Activated gamma-delta T cell (primary cell): ENCODE results near the gene SULT2A1.
"Not testable (repeated sequence)": the region's sequence is repeated elsewhere in the genome, so short reads cannot be mapped to it uniquely, and the experiment has no call there.

Source experiments
- DNase-seq: peaks from one replicate; lab custom pipeline; 2025; lab: John Stamatoyannopoulos, UW

Gene SULT2A1

DNA sequence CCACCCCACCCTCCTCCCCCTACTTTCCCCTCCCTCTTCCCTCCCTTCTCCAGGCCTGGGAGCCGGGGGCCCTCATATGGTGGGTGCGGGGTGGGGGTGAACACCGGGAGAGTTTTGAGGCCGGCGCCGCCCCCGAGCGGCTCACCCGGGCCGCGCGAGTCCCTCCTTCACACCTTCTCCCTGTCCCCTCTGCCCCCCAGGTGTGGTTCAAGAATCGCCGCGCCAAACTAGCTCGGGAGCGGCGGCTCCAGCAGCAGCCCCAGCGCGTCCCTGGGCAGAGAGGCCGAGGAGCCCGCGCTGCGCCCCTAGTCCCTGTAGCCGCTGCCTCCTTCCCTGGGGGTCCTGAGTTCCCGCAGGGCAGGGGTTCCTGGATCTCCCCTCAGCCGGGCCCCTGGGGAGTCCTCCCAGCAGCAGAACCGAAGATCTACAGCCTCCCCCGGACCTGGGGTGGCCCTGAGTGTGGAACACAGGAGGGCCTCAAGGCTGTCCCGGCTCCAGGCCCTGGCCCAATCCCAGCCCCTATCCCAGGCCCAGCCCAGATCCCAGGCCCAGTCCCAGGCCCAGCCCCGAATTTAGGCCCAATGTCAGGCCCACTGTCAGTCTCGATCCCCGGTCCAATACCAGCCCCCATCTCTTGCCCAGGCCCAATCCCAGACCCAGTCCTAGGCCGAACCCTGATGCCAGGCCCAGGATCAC is 25.4 kb downstream of the SULT2A1 start:
- no peak for DNase-seq

DNA sequence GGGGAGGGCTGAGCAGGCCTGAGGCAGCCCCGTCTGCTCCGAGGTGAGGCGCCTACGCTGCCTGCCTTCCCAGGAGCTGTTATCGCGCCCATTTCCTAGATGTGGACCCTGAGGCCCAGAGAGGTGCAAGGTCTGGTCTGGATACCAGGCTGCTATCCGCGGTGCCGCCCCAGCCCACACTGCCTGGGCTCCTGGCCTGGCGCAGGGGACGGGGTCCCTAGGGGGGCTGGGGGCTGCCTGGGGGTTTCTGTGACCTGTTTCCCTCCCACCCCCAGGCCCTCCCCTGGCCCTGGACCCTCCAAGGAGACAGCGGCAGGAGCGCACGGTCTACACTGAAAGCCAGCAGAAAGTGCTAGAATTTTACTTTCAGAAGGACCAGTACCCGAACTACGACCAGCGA is 26.3 kb downstream of the SULT2A1 start:
- DNase-seq: not testable (repeated sequence)

DNA sequence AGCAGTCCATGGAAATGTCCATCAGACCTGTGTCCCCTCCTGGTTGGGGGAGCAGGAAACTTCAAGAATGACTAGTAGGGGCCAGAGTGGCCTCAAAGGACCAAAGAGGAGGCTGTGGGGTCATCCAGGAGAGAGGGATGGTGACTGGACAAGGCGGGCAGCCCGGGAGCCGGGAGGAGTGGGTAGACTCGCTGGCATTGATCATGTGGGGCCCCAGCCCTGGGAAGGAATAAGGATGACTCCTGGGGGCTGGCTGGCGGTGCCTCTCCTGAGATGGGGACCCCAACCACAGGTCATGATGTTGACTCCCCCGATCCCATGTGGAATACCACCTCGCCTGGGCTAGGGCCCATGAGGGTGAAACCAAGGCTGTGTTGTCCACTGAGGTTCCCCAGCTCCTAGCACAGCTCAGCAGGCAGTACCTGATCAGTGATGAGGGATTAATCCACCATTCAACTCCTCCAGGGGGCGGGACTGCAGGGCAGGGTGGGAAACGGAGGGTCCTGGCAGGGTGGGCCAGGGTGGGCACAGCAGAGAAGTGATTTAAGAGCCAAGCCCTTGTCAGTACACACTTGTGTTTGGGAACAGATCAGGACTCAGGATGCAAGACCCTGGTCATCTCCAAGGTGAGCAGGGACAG is 27.3 kb downstream of the SULT2A1 start, which contains the start of gene TPRX2:
Gene TPRX2 (plus strand): TSS at position 590 of the 640 bp plus-strand sequence. CDS start 12 bp downstream, at position 602.
- not testable (repeated sequence) for DNase-seq

DNA sequence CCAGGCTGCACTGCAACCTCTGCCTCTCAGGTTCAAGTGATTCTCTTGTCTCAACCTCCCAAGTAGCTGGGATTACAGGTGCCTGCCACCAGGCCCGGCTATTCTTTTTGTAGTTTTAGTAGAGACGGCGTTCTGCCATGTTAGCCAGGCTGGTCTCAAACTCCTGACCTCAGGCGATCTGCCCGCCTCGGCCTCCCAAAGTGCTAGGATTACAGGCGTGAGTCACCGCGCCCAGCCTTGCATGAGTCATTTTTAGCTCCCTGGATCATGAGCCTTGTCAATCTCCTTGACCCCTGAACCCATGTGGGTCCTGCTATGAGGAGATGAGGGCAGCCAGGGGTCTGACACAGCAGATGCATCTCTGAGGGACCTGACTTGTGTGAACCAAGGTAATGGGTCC is 27.9 kb downstream of the SULT2A1 start:
- not testable (repeated sequence) for DNase-seq

DNA sequence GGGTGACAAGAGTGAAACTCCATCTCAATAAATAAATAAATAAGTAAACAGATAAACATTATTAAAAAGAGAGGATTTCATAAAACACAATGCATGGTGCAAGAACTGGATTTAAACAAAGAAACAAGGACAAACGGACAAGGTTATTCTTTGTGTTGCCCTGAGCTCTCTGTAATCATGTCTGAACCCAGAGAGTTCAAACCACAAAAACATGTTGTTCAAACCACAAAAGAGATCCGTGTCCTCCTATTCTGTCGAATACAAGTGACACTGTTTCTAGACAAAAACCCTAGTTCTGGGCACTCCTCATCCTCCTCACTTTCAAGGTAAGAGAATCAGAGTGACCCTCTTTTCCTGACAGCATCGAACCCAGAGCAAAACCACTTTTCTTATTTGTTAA is 31.7 kb downstream of the SULT2A1 start:
- no peak for DNase-seq

DNA sequence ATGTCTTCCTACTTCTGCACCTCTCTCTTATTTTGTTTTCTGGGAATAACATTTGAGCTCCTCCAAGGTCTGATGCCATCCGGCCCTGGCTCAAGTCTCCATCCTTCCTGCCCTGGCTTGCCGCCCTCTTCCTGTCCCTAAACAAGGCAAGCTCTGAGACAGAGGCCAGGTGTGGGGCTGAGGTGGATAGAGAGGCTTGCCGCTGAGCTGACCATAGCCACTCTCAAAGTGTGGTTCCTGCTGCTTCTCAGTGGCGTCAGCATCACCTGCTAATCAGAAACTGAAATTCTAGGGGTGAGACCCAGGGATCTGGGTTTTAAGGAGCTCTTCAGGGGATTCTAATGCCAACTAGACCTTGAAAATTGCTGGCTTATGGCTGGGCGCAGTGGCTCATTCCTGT is 33.1 kb downstream of the SULT2A1 start:
- no peak for DNase-seq

DNA sequence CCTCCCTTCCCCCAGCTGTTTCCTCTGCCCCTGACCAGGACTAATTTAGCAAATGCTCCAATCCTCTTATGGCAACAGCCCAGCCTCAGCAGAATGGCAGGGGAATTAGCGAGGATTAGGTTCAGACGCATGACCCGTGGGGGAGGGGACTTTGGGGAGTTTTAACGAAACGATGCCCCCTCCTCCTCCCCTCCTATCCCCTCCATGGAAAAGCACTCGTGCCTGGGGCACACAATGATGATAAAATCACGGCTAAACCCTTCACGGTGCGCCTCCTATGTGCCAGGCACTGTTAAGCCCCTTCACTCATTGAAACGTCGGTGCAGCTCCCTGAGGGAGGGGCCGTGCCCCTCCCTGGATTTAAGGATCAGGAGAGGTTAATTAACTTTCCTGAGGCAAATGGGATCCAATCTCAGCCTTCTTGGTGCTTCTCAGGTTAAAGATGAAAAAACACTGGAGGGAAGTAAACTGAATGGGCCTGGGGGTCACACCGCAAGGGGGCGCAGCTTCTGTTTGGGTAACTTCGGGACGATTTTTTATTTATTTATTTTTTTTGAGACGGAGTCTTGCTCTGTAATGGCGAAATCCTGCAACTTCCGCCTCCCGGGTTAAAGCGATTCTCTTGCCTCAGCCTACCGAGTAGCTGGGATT is 37.2 kb downstream of the SULT2A1 start:
- no peak for DNase-seq

DNA sequence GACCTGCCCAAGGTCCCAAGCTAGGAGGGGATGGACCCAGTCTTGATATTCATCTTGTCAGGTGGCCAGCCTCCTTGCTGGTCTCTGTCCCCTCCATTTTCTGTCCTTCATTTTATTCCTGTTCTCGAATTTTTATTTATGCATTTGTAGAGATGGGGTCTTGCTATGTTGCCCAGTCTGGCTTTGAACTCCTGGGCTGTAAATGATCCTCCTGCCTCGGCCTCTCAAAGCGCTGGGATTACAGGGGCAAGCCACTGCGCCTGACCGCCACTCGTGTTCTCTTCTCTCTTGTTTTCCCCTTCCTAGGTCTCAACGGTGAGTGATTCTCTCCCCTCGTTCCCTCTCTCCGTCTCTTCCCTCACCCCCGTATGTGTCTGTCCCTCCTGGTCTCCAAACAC is 37.7 kb downstream of the SULT2A1 start:
- DNase-seq: no peak

DNA sequence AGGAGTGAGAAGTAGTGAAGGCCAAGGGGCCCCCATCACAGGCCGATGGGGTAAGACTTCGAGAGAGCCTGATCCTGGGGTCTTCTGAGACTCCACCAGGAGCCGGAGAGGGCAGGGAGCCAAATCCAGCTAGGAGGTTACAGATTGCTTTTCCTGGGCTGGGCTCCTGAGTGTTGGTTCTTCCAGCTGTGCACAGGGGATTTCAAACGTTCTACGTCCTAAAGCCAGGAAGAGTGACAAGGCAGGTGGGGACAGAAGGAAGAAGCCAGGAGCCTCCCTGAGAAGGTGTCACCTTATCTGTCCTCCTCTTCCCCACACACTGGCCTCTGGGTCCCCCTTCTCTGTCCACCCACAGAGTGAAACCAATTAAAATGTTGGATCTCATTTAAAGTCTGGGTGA is 43.2 kb downstream of the SULT2A1 start:
- no peak for DNase-seq

DNA sequence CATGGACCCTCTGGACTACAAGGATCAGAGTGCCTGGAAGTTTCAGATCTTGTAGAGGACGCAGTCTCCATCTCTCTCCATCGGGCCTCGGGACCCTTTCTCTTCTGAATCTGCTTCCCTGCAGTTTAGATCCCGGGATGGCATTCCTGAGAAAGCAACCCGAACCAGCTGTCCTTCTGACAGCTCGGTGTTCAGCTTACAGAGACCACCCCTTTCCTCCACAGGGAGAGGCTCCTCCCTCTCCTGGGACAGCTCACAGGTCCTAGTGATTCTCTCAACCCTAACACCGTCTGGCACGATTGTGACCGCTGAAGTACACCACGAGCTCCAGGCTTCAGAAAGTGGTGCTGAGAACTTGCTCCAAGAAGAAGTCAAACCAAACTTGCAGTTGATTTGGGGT is 46.2 kb downstream of the SULT2A1 start:
- no peak for DNase-seq

DNA sequence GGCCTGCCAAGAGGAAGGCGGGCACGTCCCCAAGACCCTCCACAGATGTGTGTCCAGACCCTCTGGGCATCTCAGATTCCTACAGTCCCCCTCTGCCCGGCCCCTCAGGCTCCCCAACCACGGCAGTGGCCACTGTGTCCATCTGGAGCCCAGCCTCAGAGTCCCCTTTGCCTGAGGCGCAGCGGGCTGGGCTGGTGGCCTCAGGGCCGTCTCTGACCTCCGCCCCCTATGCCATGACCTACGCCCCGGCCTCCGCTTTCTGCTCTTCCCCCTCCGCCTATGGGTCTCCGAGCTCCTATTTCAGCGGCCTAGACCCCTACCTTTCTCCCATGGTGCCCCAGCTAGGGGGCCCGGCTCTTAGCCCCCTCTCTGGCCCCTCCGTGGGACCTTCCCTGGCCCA is 46.7 kb downstream of the SULT2A1 start:
- no peak for DNase-seq

DNA sequence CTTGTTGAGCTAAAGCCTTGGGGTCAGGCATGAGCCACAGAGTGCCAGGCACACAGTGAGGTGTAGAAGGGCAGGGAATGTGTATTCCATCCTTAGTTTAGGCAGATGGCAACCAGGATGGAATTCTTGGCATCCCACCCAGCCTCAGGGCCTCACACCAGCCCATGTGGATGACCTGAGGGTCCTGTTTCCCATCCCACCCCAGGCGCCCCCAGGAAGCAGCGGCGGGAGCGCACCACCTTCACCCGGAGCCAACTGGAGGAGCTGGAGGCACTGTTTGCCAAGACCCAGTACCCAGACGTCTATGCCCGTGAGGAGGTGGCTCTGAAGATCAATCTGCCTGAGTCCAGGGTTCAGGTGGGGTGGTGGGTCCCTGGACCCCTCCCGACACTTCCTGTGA is 50.1 kb downstream of the SULT2A1 start:
- no peak for DNase-seq

DNA sequence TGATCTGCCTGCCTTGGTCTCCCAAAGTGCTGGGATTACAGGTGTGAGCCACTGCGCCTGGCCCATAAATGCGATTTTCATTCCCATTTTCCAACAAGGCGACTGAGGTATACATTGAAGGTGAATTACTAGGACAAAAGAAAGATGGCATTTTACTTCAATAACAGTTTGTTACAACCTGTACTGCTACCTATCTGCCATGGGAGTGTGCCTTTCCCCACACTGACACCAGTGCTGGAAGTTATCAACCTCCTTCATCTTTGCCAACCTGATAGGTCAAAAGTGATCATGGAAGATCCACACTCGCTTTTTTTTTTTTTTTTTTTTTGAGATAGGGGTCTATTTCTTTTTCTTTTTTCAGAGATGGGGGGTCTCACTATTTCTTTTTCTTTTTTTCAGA is 53.4 kb downstream of the SULT2A1 start:
- no peak for DNase-seq

DNA sequence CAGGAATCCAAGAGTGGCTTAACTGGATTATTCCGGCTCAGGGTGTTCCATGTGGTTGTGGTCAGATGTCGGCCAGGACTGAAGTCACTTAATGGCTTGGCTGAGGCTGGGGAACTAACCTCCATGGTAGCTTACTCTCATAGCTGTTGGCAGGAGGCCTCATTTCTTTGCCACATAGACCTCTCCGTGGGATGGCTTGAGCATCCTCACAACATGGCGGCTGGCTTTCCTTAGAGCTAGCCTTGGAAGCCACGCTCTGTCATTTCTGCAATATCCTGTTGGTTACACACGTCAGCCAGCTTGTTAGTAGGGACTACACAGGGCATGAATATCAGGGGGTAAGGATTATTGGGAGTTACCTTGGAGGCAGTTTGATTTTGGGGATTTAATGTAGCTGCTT is 59.3 kb downstream of the SULT2A1 start:
- DNase-seq: no peak

DNA sequence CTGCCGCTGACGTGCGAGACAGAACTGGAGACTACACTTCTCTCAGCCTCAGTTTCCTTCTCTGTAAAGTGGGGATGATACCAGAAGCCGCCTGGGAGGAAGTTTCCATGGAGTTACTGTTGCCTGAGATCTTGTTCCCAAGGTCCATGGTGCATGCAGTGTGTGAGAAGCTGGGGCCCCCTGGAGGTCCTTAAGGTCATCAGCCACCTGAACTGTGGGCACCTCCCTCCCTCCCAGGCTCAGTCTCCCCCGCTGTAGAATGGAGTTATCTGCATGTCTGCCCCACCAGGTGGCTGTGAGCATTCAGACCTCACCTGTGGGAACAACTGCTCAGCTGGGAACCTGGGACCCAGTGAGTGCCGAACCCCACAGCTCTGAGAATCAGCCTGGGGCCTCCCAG is 61.7 kb downstream of the SULT2A1 start:
- no peak for DNase-seq

DNA sequence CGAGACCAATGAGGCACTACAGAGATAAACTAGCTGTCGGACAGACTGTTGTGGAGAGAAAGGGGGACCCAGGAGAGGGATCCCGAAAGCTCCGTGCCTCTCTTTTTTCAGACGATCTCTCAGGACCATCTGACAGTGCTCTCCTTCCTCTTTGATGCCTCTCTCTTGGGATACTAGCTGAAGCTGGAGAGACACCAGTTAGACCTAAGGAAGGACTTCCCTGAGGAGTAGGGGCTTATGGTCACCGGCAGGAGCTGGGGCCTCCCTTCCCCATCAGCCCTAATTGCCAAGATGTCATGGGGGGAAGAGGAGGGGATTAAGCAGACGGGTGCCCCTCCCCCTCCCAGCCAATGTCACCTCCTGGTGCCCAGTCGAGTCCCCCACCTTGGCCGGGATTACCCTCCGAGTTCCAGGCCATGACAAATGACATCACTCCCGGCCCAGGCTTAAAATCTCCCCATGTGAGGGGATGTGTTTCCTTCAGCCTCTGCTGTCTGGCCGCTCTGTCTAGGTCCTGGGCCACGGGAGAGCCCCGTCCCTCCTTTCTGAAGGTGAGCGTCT is 64.6 kb downstream of the SULT2A1 start, which contains the start of gene CRX:
Gene CRX (plus strand): TSS at position 478 of the 561 bp plus-strand sequence. CDS start 12,507 bp downstream, outside the sequence.
- no peak for DNase-seq
